ENCODE data around the gene ARMH3. TPM values are rescaled to one million over a fixed set of nuclear protein-coding genes. Genes with fewer than 3 reads are reported as not detected.

ARMH3 gene
- total and polyA plus RNA-seq, 8 donors: 7.5 to 15.8 (median 10.7) TPM

GRCh38 chr10:101997803-101998202 is 58.2 kb downstream of the ARMH3 start:
- intact Hi-C loops (cut with DNase I): no loop called here
- DNase-seq: no peak
- no peak for ATAC-seq
- peaks cover 0 to 22% (median 0%) of the 10 kb centered on the region in 3 donors for H3K36me3 ChIP-seq
- H3K4me1 ChIP-seq: peaks cover 4 to 17% (median 14%) of the 10 kb centered on the region in 3 donors
- 83 to 87% methylated on average over 2 of the region's 2 CpGs for WGBS, 2 donors
- no peak overlapping the region for H3K4me3 ChIP-seq
- H3K9me3 ChIP-seq: no peaks in the 10 kb centered on the region
- H3K27me3 ChIP-seq: no peaks in the 10 kb centered on the region
- no peak overlapping the region for H3K27ac ChIP-seq
- TF ChIP-seq CTCF (IDR thresholded peaks at IDR 0.05): no peak
- FAIRE-seq: no peak

- no peaks in the 10 kb centered on the region for H3K27me3 ChIP-seq
- no peak overlapping the region for H3K4me3 ChIP-seq
- 22 to 26% methylated on average over 1 of the region's 1 CpG for WGBS, 2 donors
- ATAC-seq (peak; percentile 80 to 95 (median 92)), DNase-seq (peak in 1 of 6 donors; percentile 20), FAIRE-seq (no peak)
- intact Hi-C loops (cut with DNase I): no loop called here
- H3K36me3 ChIP-seq: peaks cover 0 to 17% (median 6%) of the 10 kb centered on the region in 3 donors
- TF ChIP-seq CTCF (IDR thresholded peaks at IDR 0.05): no peak
- H3K9me3 ChIP-seq: no peaks in the 10 kb centered on the region
- peaks cover 4 to 17% (median 14%) of the 10 kb centered on the region in 3 donors for H3K4me1 ChIP-seq
- H3K27ac ChIP-seq: peak overlapping the region in 3 of 4 donors; percentile 22 to 71 (median 33)
These were observed 60.4 kb downstream of the ARMH3 start for GRCh38 chr10:101995451-101996063.

GRCh38 chr10:101993651-101994200 is 62.2 kb downstream of the ARMH3 start:
- FAIRE-seq (no peak), ATAC-seq (no peak), DNase-seq (no peak)
- H3K9me3 ChIP-seq: no peaks in the 10 kb centered on the region
- H3K4me3 ChIP-seq: no peak overlapping the region
- 79 to 87% methylated on average over 5 of the region's 5 CpGs for WGBS, 2 donors
- intact Hi-C loops (cut with DNase I): no loop called here
- TF ChIP-seq CTCF (IDR thresholded peaks at IDR 0.05): no peak
- peaks cover 4 to 17% (median 14%) of the 10 kb centered on the region in 3 donors for H3K4me1 ChIP-seq
- no peaks in the 10 kb centered on the region for H3K27me3 ChIP-seq
- peaks cover 0 to 34% (median 19%) of the 10 kb centered on the region in 3 donors for H3K36me3 ChIP-seq
- H3K27ac ChIP-seq: peak overlapping the region in 1 of 4 donors; percentile 71

- DNase-seq (no peak), FAIRE-seq (no peak), ATAC-seq (no peak)
- H3K36me3 ChIP-seq: peaks cover 0 to 34% (median 21%) of the 10 kb centered on the region in 3 donors
- no peaks in the 10 kb centered on the region for H3K27me3 ChIP-seq
- TF ChIP-seq CTCF (IDR thresholded peaks at IDR 0.05): no peak
- H3K4me3 ChIP-seq: no peak overlapping the region
- H3K9me3 ChIP-seq: no peaks in the 10 kb centered on the region
- peaks cover 4 to 17% (median 14%) of the 10 kb centered on the region in 3 donors for H3K4me1 ChIP-seq
- WGBS, 2 donors: 90 to 95% methylated on average over 4 of the region's 4 CpGs
- intact Hi-C loops (cut with DNase I): no loop called here
- H3K27ac ChIP-seq: no peak overlapping the region
These were observed 62.8 kb downstream of the ARMH3 start for GRCh38 chr10:101993221-101993620.

- peaks cover 0 to 4% (median 0%) of the 10 kb centered on the region in 3 donors for H3K4me1 ChIP-seq
- WGBS, 2 donors: 80 to 93% methylated on average over 3 of the region's 3 CpGs
- no peak overlapping the region for H3K4me3 ChIP-seq
- no peaks in the 10 kb centered on the region for H3K9me3 ChIP-seq
- no peaks in the 10 kb centered on the region for H3K27me3 ChIP-seq
- intact Hi-C loops (cut with DNase I): no loop called here
- peak overlapping the region in 1 of 4 donors; percentile 54 for H3K27ac ChIP-seq
- ATAC-seq (no peak), DNase-seq (no peak), FAIRE-seq (no peak)
- no peak for TF ChIP-seq CTCF (IDR thresholded peaks at IDR 0.05)
- H3K36me3 ChIP-seq: peaks cover 0 to 33% (median 26%) of the 10 kb centered on the region in 3 donors
These were observed 68.8 kb downstream of the ARMH3 start for GRCh38 chr10:101987136-101987535.
